Dendritic cell treated with granulocyte-macrophage colony-stimulating factor and Interleukin-4, amounts not matched to agents 40 ng/mL and 50 ng/mL, for 4 days (primary cell): Measurements from ENCODE around the gene F9.
A peak's percentile ranks its signal among the peaks of the same experiment; 100 is the strongest.
"Not testable (repeated sequence)": the region's sequence is repeated elsewhere in the genome, so short reads cannot be mapped to it uniquely, and the experiment has no call there.

Experiments
- H3K27ac Mint-ChIP-seq: one replicate; pipeline ENCODE4 v1.8.0; 2022; ENCODE audit warnings: mild to moderate bottlenecking, mixed read lengths
- H3K27me3 Mint-ChIP-seq: one replicate; pipeline ENCODE4 v1.8.0; 2022; ENCODE audit warnings: mild to moderate bottlenecking, mixed read lengths
- H3K36me3 Mint-ChIP-seq: one replicate; pipeline ENCODE4 v1.8.0; 2022; ENCODE audit warnings: low read depth, mixed read lengths
- H3K4me1 Mint-ChIP-seq: one replicate; pipeline ENCODE4 v1.8.0; 2022; ENCODE audit warnings: low read depth, mixed read lengths
- H3K4me3 Mint-ChIP-seq: one replicate; pipeline ENCODE4 v1.8.0; 2022; ENCODE audit warnings: mild to moderate bottlenecking, moderate library complexity, mixed read lengths
- H3K9me3 Mint-ChIP-seq: one replicate; pipeline ENCODE4 v1.8.0; 2022; ENCODE audit warnings: mixed read lengths
- intact Hi-C: fragments of 100-400 bp; cut with micrococcal nuclease; formaldehyde crosslinking; loops from one replicate; pipeline ENCODE4 v1.15.0; 2022

Gene F9

GRCh38 chrX:139530550-139530949 lies at the start of gene F9:
F9 (plus strand) TSS chrX:139530739; CDS start chrX:139530765, 26 bp downstream.
- no peaks in the 10 kb centered on the region for H3K4me1 Mint-ChIP-seq
- no peaks in the 10 kb centered on the region for H3K36me3 Mint-ChIP-seq
- no peaks in the 10 kb centered on the region for H3K27me3 Mint-ChIP-seq
- H3K4me3 Mint-ChIP-seq = no peak within 1 kb of the TSS
- no peak within 1 kb of the TSS for H3K27ac Mint-ChIP-seq
- H3K9me3 Mint-ChIP-seq = no peaks in the 10 kb centered on the region
- intact Hi-C loops = no loop called here

GRCh38 chrX:139483699-139484098 lies 46.8 kb upstream of the F9 start:
- Mint-ChIP-seq H3K27ac (no peak overlapping the region), H3K9me3 (no peaks in the 10 kb centered on the region), H3K27me3 (peaks cover 2% of the 10 kb centered on the region), H3K4me3 (no peak overlapping the region), H3K36me3 (no peaks in the 10 kb centered on the region), H3K4me1 (peaks cover 5% of the 10 kb centered on the region)
- intact Hi-C loops = no loop called here

GRCh38 chrX:139484591-139484990 lies 45.9 kb upstream of the F9 start:
- intact Hi-C loops = no loop called here
- H3K27me3 Mint-ChIP-seq = peaks cover 2% of the 10 kb centered on the region
- no peak overlapping the region for H3K4me3 Mint-ChIP-seq
- peaks cover 5% of the 10 kb centered on the region for H3K4me1 Mint-ChIP-seq
- no peak overlapping the region for H3K27ac Mint-ChIP-seq
- no peaks in the 10 kb centered on the region for H3K9me3 Mint-ChIP-seq
- H3K36me3 Mint-ChIP-seq = no peaks in the 10 kb centered on the region

- peaks cover 9% of the 10 kb centered on the region for H3K9me3 Mint-ChIP-seq
- intact Hi-C loops = no loop called here
- H3K27me3 Mint-ChIP-seq = no peaks in the 10 kb centered on the region
- H3K27ac Mint-ChIP-seq = no peak overlapping the region
- H3K36me3 Mint-ChIP-seq = no peaks in the 10 kb centered on the region
- H3K4me3 Mint-ChIP-seq = no peak overlapping the region
- no peaks in the 10 kb centered on the region for H3K4me1 Mint-ChIP-seq
These were observed 35.2 kb upstream of the F9 start for GRCh38 chrX:139495324-139495723.

GRCh38 chrX:139506333-139506732 lies 24.2 kb upstream of the F9 start:
- peaks cover 15% of the 10 kb centered on the region for H3K4me1 Mint-ChIP-seq
- no peaks in the 10 kb centered on the region for H3K36me3 Mint-ChIP-seq
- no peak overlapping the region for H3K27ac Mint-ChIP-seq
- no peaks in the 10 kb centered on the region for H3K27me3 Mint-ChIP-seq
- H3K9me3 Mint-ChIP-seq = no peaks in the 10 kb centered on the region
- no peak overlapping the region for H3K4me3 Mint-ChIP-seq
- intact Hi-C loops = no loop called here

GRCh38 chrX:139508099-139508498 lies 22.4 kb upstream of the F9 start:
- intact Hi-C loops = no loop called here
- Mint-ChIP-seq H3K4me1 (peaks cover 9% of the 10 kb centered on the region), H3K27ac (no peak overlapping the region), H3K9me3 (no peaks in the 10 kb centered on the region), H3K4me3 (no peak overlapping the region), H3K27me3 (no peaks in the 10 kb centered on the region), H3K36me3 (no peaks in the 10 kb centered on the region)

GRCh38 chrX:139518475-139518874 lies 12.1 kb upstream of the F9 start:
- H3K4me3 Mint-ChIP-seq = no peak overlapping the region
- H3K4me1 Mint-ChIP-seq = peaks cover 6% of the 10 kb centered on the region
- H3K36me3 Mint-ChIP-seq = no peaks in the 10 kb centered on the region
- intact Hi-C loops = no loop called here
- H3K27me3 Mint-ChIP-seq = peaks cover 3% of the 10 kb centered on the region
- H3K27ac Mint-ChIP-seq = peak overlapping the region; percentile 20
- no peaks in the 10 kb centered on the region for H3K9me3 Mint-ChIP-seq

GRCh38 chrX:139528829-139529228 lies 1.7 kb upstream of the F9 start:
- H3K27ac Mint-ChIP-seq, H3K27me3 Mint-ChIP-seq, intact Hi-C loops, H3K9me3 Mint-ChIP-seq, H3K36me3 Mint-ChIP-seq, H3K4me3 Mint-ChIP-seq, H3K4me1 Mint-ChIP-seq: not testable (repeated sequence)

- H3K27me3 Mint-ChIP-seq = no peaks in the 10 kb centered on the region
- no peaks in the 10 kb centered on the region for H3K36me3 Mint-ChIP-seq
- no peak overlapping the region for H3K27ac Mint-ChIP-seq
- intact Hi-C loops = no loop called here
- no peaks in the 10 kb centered on the region for H3K9me3 Mint-ChIP-seq
- H3K4me3 Mint-ChIP-seq = no peak overlapping the region
- H3K4me1 Mint-ChIP-seq = no peaks in the 10 kb centered on the region
These were observed 2.3 kb downstream of the F9 start for GRCh38 chrX:139532834-139533233.

- H3K27me3 Mint-ChIP-seq = no peaks in the 10 kb centered on the region
- H3K4me1 Mint-ChIP-seq = no peaks in the 10 kb centered on the region
- intact Hi-C loops = no loop called here
These were observed 2.9 kb downstream of the F9 start for GRCh38 chrX:139533444-139533843.

GRCh38 chrX:139538907-139539790 lies 8.6 kb downstream of the F9 start:
- Mint-ChIP-seq H3K4me1 (no peaks in the 10 kb centered on the region), H3K9me3 (no peaks in the 10 kb centered on the region), H3K27ac (no peak overlapping the region), H3K27me3 (no peaks in the 10 kb centered on the region), H3K36me3 (no peaks in the 10 kb centered on the region), H3K4me3 (no peak overlapping the region)
- intact Hi-C loops = no loop called here

More at GRCh38 chrX:139533444-139533843, 2.9 kb downstream of the F9 start:
- H3K9me3 Mint-ChIP-seq = no peaks in the 10 kb centered on the region
- H3K36me3 Mint-ChIP-seq = no peaks in the 10 kb centered on the region
- no peak overlapping the region for H3K4me3 Mint-ChIP-seq
- H3K27ac Mint-ChIP-seq = no peak overlapping the region

GRCh38 chrX:139542652-139543051 lies 12.1 kb downstream of the F9 start:
- Mint-ChIP-seq H3K9me3 (no peaks in the 10 kb centered on the region), H3K4me3 (no peak overlapping the region), H3K27me3 (no peaks in the 10 kb centered on the region), H3K36me3 (no peaks in the 10 kb centered on the region), H3K27ac (no peak overlapping the region), H3K4me1 (no peaks in the 10 kb centered on the region)
- intact Hi-C loops = no loop called here

GRCh38 chrX:139543920-139544319 lies 13.4 kb downstream of the F9 start:
- no peak overlapping the region for H3K27ac Mint-ChIP-seq
- no peaks in the 10 kb centered on the region for H3K9me3 Mint-ChIP-seq
- H3K4me1 Mint-ChIP-seq = no peaks in the 10 kb centered on the region
- no peaks in the 10 kb centered on the region for H3K27me3 Mint-ChIP-seq
- intact Hi-C loops = no loop called here
- H3K4me3 Mint-ChIP-seq = no peak overlapping the region
- no peaks in the 10 kb centered on the region for H3K36me3 Mint-ChIP-seq

- H3K4me3 Mint-ChIP-seq = no peak overlapping the region
- H3K36me3 Mint-ChIP-seq = no peaks in the 10 kb centered on the region
- H3K4me1 Mint-ChIP-seq = no peaks in the 10 kb centered on the region
- no peak overlapping the region for H3K27ac Mint-ChIP-seq
- H3K27me3 Mint-ChIP-seq = no peaks in the 10 kb centered on the region
- H3K9me3 Mint-ChIP-seq = no peaks in the 10 kb centered on the region
- intact Hi-C loops = no loop called here
These were observed 14.1 kb downstream of the F9 start for GRCh38 chrX:139544591-139544990.

- no peaks in the 10 kb centered on the region for H3K9me3 Mint-ChIP-seq
- no peak overlapping the region for H3K4me3 Mint-ChIP-seq
- intact Hi-C loops = no loop called here
- H3K36me3 Mint-ChIP-seq = no peaks in the 10 kb centered on the region
- no peaks in the 10 kb centered on the region for H3K27me3 Mint-ChIP-seq
- peaks cover 20% of the 10 kb centered on the region for H3K4me1 Mint-ChIP-seq
- H3K27ac Mint-ChIP-seq = peak overlapping the region; percentile 79
These were observed 23.8 kb downstream of the F9 start for GRCh38 chrX:139554376-139554775.
